IMR-90 (cell line): Measurements from ENCODE around the gene MGAT5B. TPM values are rescaled to one million over a fixed set of nuclear protein-coding genes. Genes with fewer than 3 reads are reported as not detected.

Experiments
- ATAC-seq: fragments of 200-7000 bp; cut with Tn5 transposase; 2 replicates; pipeline ENCODE4 v1.9.1; 2020; ENCODE audit warnings: low read depth, mild to moderate bottlenecking, moderate library complexity
- BruUV-seq: library from RNA; stranded (reverse); fragments of 400-500 nt; replicated peaks from 2 replicates; lab custom pipeline; 2021; lab: Mats Ljungman, UMichigan
- CTCF ChIA-PET: fragments of 300-600 bp; formaldehyde crosslinking; extraction: SDS; loops from one replicate; lab custom pipeline; 2021; ENCODE audit warnings: antibody characterized with exemption; lab: Yijun Ruan, JAX
- POLR2A ChIA-PET: fragments of 300-600 bp; sonication (Branson Sonifier 250); formaldehyde crosslinking; loops from one replicate; lab custom pipeline; 2022; ENCODE audit warnings: antibody characterized with exemption; ENCODE audit not compliant: unreplicated experiment; lab: Charles Lee
- DNase-seq: peaks from one replicate; pipeline ENCODE4 v3.0.0; 2013
- H2AFZ ChIP-seq: replicated peaks from 2 replicates; pipeline ENCODE3; 2013; ENCODE audit warnings: low read length, mild to moderate bottlenecking; ENCODE audit not compliant: poor library complexity
- H2AK5ac ChIP-seq: 2 replicates; pipeline ENCODE4 v1.6.1; 2013; ENCODE audit warnings: low read depth, low read length, inconsistent platforms
- H2AK9ac ChIP-seq: replicated peaks from 2 replicates; pipeline ENCODE3; 2013; ENCODE audit warnings: mild to moderate bottlenecking, low read depth, low read length, moderate library complexity; ENCODE audit not compliant: poor library complexity
- H2BK120ac ChIP-seq: 2 replicates; pipeline ENCODE4 v1.6.1; 2013; ENCODE audit warnings: low read depth, low read length, inconsistent platforms
- H2BK15ac ChIP-seq: 3 replicates; pipeline ENCODE4 v1.6.1; 2013; ENCODE audit warnings: low read depth, low read length, inconsistent platforms
- H2BK20ac ChIP-seq: 2 replicates; pipeline ENCODE4 v1.6.1; 2013; ENCODE audit warnings: low read depth, mild to moderate bottlenecking, inconsistent platforms, low read length, moderate library complexity
- H2BK5ac ChIP-seq: 2 replicates; pipeline ENCODE4 v1.6.1; 2013; ENCODE audit warnings: mild to moderate bottlenecking, low read depth, low read length, inconsistent platforms; ENCODE audit not compliant: poor library complexity, severe bottlenecking
- H3K14ac ChIP-seq: replicated peaks from 2 replicates; pipeline ENCODE4 v1.6.1; 2013; ENCODE audit warnings: low read depth, low read length, inconsistent platforms
- H3K18ac ChIP-seq: 2 replicates; pipeline ENCODE4 v1.6.1; 2013; ENCODE audit warnings: low read depth, low read length, control low read depth
- H3K23ac ChIP-seq: 2 replicates; pipeline ENCODE4 v1.6.1; 2013; ENCODE audit warnings: low read depth, low read length, inconsistent platforms
- H3K27ac ChIP-seq: 2 replicates; pipeline ENCODE4 v1.5.1; 2013; ENCODE audit warnings: mild to moderate bottlenecking, control low read depth, low read length; ENCODE audit not compliant: insufficient read depth
- H3K27me3 ChIP-seq: 2 replicates; pipeline ENCODE4 v1.6.1; 2013; ENCODE audit warnings: low read length; ENCODE audit not compliant: control insufficient read depth, insufficient read depth
- H3K36me3 ChIP-seq: 2 replicates; pipeline ENCODE4 v1.6.1; 2013; ENCODE audit warnings: low read length, mixed read lengths; ENCODE audit not compliant: control insufficient read depth, insufficient read depth
- H3K4ac ChIP-seq: 2 replicates; pipeline ENCODE4 v1.6.1; 2013; ENCODE audit warnings: low read depth, low read length, inconsistent platforms
- H3K4me1 ChIP-seq: 2 replicates; pipeline ENCODE4 v1.6.1; 2013; ENCODE audit warnings: low read length, mixed read lengths; ENCODE audit not compliant: control insufficient read depth, insufficient read depth
- H3K4me2 ChIP-seq: 2 replicates; pipeline ENCODE4 v1.6.1; 2013; ENCODE audit warnings: low read depth, mild to moderate bottlenecking, control low read depth, low read length, moderate library complexity
- H3K4me3 ChIP-seq: 2 replicates; pipeline ENCODE4 v1.5.1; 2013; ENCODE audit warnings: low read depth, mild to moderate bottlenecking, control low read depth, low read length, moderate library complexity; ENCODE audit not compliant: insufficient read depth
- H3K56ac ChIP-seq: 2 replicates; pipeline ENCODE4 v1.6.1; 2013; ENCODE audit warnings: low read length, inconsistent platforms; ENCODE audit not compliant: insufficient read depth; ENCODE audit errors: extremely low read depth
- H3K79me1 ChIP-seq, 2 experiments: 2 replicates each; pipeline ENCODE4 v1.6.1; 2013; ENCODE audit warnings: low read length in 2 of 2, inconsistent platforms in 1 of 2, low read depth in 1 of 2
- H3K9ac ChIP-seq: 2 replicates; pipeline ENCODE4 v1.6.1; 2013; ENCODE audit warnings: low read depth, low read length, control low read depth
- H3K9me1 ChIP-seq: 2 replicates; pipeline ENCODE4 v1.6.1; 2013; ENCODE audit warnings: low read length, inconsistent platforms; ENCODE audit not compliant: insufficient read depth
- H3K9me3 ChIP-seq: 2 replicates; pipeline ENCODE4 v1.6.1; 2013; ENCODE audit warnings: low read length; ENCODE audit not compliant: control insufficient read depth, insufficient read depth
- H4K20me1 ChIP-seq: 2 replicates; pipeline ENCODE4 v1.6.1; 2013; ENCODE audit warnings: low read length, inconsistent platforms; ENCODE audit not compliant: insufficient read depth
- H4K5ac ChIP-seq: 2 replicates; pipeline ENCODE4 v1.6.1; 2013; ENCODE audit warnings: mild to moderate bottlenecking, low read depth, low read length, control low read depth
- H4K8ac ChIP-seq, 2 experiments: 2 replicates each; pipeline ENCODE4 v1.6.1; 2013; ENCODE audit warnings: low read depth in 2 of 2, low read length in 2 of 2, control low read depth in 1 of 2, inconsistent platforms in 1 of 2
- H4K91ac ChIP-seq: 2 replicates; pipeline ENCODE4 v1.6.1; 2013; ENCODE audit warnings: low read depth, low read length, inconsistent platforms; ENCODE audit not compliant: insufficient read depth
- FOS ChIP-seq: fragments of 150-350 bp; IDR thresholded peaks from 2 replicates; pipeline ENCODE4 v1.6.1; 2016; ENCODE audit warnings: low read depth, low read length
- MXI1 ChIP-seq: IDR thresholded peaks from 2 replicates; pipeline ENCODE4 v1.6.1; 2012; ENCODE audit warnings: low read depth, mild to moderate bottlenecking, low read length, moderate library complexity, borderline replicate concordance
- RAD21 ChIP-seq: IDR thresholded peaks from 2 replicates; pipeline ENCODE4 v1.6.1; 2012; ENCODE audit warnings: low read length, improper control_type of control experiment
- RFX5 ChIP-seq: IDR thresholded peaks from 2 replicates; pipeline ENCODE4 v1.8.0; 2012; ENCODE audit warnings: low read depth, mild to moderate bottlenecking, low read length, moderate library complexity
- WGBS, 2 experiments: methylation state at CpG; one replicate each; pipeline versions ENCODE4 v1.1.5 to v1.1.7; 2013; ENCODE audit warnings: missing lambda C conversion rate in 2 of 2; ENCODE audit not compliant: insufficient read length in 1 of 2; ENCODE audit errors: extremely low coverage in 2 of 2; 5-methylcytosine and 5-hydroxymethylcytosine counted together
- dilution Hi-C: fragments of 300-500 bp; cut with HindIII; formaldehyde crosslinking; loops from one replicate; pipeline ENCODE4 v1.14.3; 2018; ENCODE audit warnings: low sequenced_read_pairs; ENCODE audit not compliant: unreplicated experiment
- in situ Hi-C: fragments of 300-500 bp; cut with MboI; formaldehyde crosslinking; loops from 3 replicates; pipeline ENCODE4 v1.14.3; 2019; ENCODE audit warnings: low sequenced_read_pairs, inconsistent platforms, mixed read lengths
- intact Hi-C: fragments of 100-400 bp; cut with micrococcal nuclease; formaldehyde crosslinking; loops from 2 replicates; pipeline ENCODE4 v1.10.0; 2022
- polyA plus RNA-seq, 3 experiments: library from polyadenylated mRNA; depleted of rRNA; stranded (reverse); fragments of >200 nt; gene quantifications; 2 replicates each; pipeline ENCODE4 v1.2.3, GENCODE V29; 2012; ENCODE audit warnings: low replicate concordance in 1 of 3
- total RNA-seq: library from RNA; depleted of rRNA; stranded (reverse); fragments of >200 nt; gene quantifications from 2 replicates; pipeline ENCODE4 v1.2.3, GENCODE V29; 2012
- TF ChIP-seq, protein P1 (sequence below): fragments of 150-350 bp; IDR thresholded peaks from 2 replicates; pipeline ENCODE4 v1.6.1; 2017; ENCODE audit warnings: mild to moderate bottlenecking, antibody characterized with exemption, low read length, low read depth

Gene MGAT5B
- total and polyA plus RNA-seq, 2 of the 4 experiments (the other 2 are of a cell fraction) = 0.54 to 2.0 TPM

DNA sequence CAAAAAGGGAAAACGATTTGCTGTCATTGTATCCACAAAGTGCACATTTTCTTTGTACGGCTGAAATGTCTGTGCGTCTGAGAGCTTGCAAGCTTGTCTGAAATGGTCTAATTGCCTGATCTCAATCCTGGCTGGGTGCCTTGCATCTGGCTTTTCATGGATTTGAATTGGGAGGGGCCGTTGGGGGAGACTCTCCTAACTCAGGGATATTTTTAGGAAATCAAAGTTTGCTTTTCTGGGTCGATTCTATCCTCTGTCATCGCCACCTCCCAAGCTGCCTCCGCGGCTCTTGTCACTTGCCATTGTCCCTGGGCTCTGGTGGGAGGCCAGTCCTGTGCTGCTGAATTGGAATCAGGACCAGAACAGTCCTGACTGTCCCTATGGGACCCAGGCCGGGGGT is 33.3 kb upstream of the MGAT5B start:
- TF ChIP-seq, protein P1, sequence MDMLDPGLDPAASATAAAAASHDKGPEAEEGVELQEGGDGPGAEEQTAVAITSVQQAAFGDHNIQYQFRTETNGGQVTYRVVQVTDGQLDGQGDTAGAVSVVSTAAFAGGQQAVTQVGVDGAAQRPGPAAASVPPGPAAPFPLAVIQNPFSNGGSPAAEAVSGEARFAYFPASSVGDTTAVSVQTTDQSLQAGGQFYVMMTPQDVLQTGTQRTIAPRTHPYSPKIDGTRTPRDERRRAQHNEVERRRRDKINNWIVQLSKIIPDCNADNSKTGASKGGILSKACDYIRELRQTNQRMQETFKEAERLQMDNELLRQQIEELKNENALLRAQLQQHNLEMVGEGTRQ = no peak
- TF ChIP-seq RAD21 (no peak), RFX5 (no peak), FOS (no peak), MXI1 (no peak)
- H3K4me3 ChIP-seq = no peak overlapping the region
- H2BK20ac ChIP-seq = no peak overlapping the region
- H4K8ac ChIP-seq = no peak overlapping the region
- H3K23ac ChIP-seq = no peak overlapping the region; the same call in 1 of the 2 replicates
- H2BK15ac ChIP-seq = no peak overlapping the region
- no peaks in the 10 kb centered on the region for H3K9me1 ChIP-seq
- no peak overlapping the region for H4K91ac ChIP-seq
- no peaks in the 10 kb centered on the region for H3K36me3 ChIP-seq
- H3K79me1 ChIP-seq = no peaks in the 10 kb centered on the region
- H2BK5ac ChIP-seq = no peak overlapping the region
- no peak overlapping the region for H3K27ac ChIP-seq
- no peak overlapping the region for H3K4ac ChIP-seq
- no peaks in the 10 kb centered on the region for H4K20me1 ChIP-seq
- in situ Hi-C loops = no loop called here
- DNase-seq (no peak), ATAC-seq (no peak)
- H3K4me1 ChIP-seq = no peaks in the 10 kb centered on the region
- no peak overlapping the region for H3K9ac ChIP-seq
- no peak overlapping the region for H2AFZ ChIP-seq
- H3K4me2 ChIP-seq = no peak overlapping the region
- no peaks in the 10 kb centered on the region for H3K9me3 ChIP-seq
- 47% methylated on average over 6 of the region's 9 CpGs; no CpG with 5 or more reads in 1 of the 2 experiments for WGBS, 2 experiments
- H2AK9ac ChIP-seq = no peak overlapping the region
- intact Hi-C loops = no loop called here
- no peak overlapping the region for H2BK120ac ChIP-seq
- CTCF ChIA-PET = no interaction called here
- H4K5ac ChIP-seq = no peak overlapping the region
- dilution Hi-C loops = no loop called here
- no peak overlapping the region for H3K18ac ChIP-seq
- H3K56ac ChIP-seq = no peak overlapping the region
- H3K27me3 ChIP-seq = peaks cover 30% of the 10 kb centered on the region
- BruUV-seq = no TSS peak
- H2AK5ac ChIP-seq = no peak overlapping the region
- no peak overlapping the region for H3K14ac ChIP-seq
- POLR2A ChIA-PET = no interaction called here
